ENCODE measurements around the gene KIF11.
"Not testable (repeated sequence)": the region's sequence is repeated elsewhere in the genome, so short reads cannot be mapped to it uniquely, and the experiment has no call there.

KIF11 gene

DNA sequence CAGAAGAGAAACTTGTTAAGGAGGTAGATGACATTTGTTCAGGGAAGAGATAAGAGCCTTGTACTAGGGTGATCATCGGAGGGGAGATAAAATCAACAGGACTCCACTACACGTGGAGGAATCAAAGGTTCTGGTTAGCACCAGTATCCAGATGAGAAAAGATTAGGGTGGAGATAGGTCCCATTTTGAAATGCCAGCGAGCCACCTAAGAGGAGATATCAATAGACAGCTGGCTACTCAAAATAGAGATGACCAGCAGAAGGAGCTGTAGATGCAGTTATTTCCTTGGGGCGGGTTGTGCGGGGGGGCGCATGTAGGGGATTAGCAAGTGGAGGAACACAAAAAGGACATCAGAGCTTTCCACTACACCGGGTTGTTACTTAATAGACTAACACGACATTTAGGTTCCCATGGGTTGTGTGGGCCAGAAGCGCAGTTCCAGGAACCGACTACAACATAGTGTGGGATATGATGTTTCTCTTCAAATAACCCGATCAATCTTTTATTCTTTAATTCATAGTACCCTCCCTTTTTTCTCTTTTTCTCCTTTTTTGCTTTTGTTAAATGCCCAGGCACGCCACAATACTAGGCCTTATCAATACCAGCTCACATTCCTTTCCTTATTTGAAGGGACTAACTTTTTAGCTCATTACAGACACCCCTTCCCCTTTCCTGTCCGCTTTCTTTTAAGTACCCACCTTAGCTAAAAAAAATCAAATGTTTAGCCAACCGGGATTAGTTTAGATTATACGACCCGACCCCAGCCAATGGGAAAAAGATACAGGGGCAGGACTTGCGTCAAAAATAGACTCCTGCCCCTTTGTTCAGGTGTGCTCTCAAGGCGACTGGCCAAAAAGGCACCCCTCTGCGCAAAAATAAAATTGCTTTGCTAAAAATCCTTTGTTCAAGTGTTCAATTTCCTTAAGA is 2.0 kb upstream of the KIF11 start:
- DNase-seq (ENCODE audit: low read depth, low spot score) = no peak

GRCh38 chr10:92591550-92592022 is 1.3 kb upstream of the KIF11 start:
- DNase-seq (ENCODE audit: low read depth, low spot score) = peak; percentile 77

GRCh38 chr10:92593619-92594588 is 974 bp downstream of the KIF11 start:
- no peak for DNase-seq (ENCODE audit: low read depth, low spot score)

DNA sequence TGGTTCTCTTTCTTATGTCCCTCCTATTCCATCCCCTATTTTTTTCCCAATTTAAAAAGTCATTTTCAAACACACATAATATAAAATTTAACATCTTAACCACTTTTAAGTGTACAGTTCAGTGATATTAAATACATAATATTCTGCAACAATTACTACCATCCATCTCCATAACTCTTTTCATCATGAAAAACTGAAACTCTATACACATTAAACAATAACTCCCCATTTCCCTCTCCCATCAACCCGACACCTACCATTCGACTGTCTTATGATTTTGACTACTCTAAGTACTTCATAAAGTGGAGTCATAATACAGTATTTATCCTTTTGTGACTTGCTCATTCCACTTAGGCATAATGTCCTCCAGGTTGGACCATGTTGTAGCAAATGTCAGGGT is 2.6 kb downstream of the KIF11 start:
- DNase-seq (ENCODE audit: low read depth, low spot score) = no peak

DNA sequence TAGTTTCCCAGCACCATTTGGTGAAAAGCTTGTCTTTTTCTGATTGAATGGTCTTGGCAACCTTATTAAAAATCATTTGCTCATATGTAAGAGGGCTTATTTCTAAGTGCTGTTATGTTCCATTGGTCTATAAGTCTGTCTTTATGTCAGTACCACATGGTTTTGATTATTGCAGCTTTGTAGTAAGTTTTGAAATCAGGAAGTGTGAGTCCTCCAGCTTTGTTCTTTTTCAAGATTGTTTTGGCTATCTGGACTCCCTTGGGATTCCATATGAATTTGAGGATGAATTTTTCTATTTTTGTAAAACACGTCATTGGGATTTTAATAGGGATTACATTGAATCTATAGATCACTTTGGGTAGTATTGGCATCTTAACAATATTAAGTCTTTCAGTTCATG is 5.4 kb downstream of the KIF11 start:
- DNase-seq (ENCODE audit: low read depth, low spot score) = no peak

DNA sequence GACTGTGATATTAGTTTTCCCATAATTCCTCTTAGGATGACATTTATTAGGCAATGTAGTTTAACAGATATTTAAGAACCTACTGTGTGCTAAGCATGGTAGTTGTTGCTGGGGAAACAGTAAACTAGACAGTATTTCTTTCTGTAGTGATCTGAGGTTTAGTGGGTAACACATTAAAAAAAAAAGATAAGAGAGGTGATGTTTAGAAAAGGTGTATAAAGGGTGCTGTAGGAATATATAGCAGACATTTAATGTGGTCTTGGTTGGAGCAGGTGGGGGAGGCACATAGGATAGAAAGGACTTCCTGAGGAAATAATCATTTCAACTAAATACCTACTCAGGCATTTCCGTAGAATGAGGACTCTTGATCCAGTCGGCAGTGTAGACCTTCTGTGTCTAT is 11.9 kb downstream of the KIF11 start:
- DNase-seq (ENCODE audit: low read depth, low spot score) = no peak

- DNase-seq (ENCODE audit: low read depth, low spot score) = no peak
Observed at GRCh38 chr10:92615515-92615914, 22.6 kb downstream of the KIF11 start.

DNA sequence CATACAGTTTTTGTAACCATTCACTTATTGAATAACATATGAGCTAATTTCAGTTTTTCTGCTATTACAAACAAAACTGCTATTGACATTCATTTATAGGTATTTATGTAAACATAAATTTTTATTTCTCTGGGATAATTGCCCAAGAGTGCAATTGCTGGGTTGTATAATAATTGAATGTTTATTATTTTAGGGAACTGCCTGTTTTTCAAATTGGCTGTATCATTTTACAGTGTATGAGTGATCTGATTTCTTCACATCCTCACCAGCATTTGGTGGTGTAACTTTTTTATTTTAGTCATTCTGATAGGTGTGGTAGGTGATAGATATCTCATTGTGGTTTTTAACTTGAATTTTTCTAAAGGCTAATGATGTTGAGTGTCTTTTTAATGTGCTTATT is 26.4 kb downstream of the KIF11 start:
- no peak for DNase-seq (ENCODE audit: low read depth, low spot score)

GRCh38 chr10:92627845-92628480 is 35.0 kb downstream of the KIF11 start:
- no peak for DNase-seq (ENCODE audit: low read depth, low spot score)

DNA sequence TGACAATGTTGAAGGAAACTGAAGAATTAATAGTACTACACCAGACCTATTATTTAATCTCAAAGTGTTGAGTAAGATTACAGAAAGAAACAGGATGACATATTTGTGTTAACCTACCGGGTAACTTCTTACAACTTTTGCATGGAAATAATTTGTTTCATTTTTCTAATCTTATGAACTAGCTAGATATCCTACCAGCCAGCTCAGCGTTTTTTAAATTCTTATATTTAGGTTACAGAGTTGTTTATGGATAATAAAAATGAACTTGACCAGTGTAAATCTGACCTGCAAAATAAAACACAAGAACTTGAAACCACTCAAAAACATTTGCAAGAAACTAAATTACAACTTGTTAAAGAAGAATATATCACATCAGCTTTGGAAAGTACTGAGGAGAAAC is 37.0 kb downstream of the KIF11 start:
- no peak for DNase-seq (ENCODE audit: low read depth, low spot score)

DNA sequence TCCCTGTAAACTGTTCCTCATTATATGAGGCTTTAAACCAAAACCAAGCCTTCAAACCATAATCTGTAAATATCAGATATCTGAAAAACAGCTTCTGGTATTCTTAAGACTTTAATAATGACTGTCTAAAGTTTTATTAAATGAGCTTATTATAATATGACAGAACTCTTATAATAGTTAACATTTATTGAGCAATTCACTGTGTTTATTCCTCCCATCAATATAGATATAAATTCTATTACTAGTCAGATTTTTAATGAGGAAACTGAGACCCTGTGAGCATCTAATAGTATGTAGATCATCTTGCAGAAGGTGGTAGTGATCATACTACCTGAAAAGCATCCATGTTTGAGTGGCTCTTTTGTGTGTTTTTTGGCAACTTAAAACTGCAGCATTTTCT is 45.1 kb downstream of the KIF11 start:
- DNase-seq (ENCODE audit: low read depth, low spot score) = no peak

DNA sequence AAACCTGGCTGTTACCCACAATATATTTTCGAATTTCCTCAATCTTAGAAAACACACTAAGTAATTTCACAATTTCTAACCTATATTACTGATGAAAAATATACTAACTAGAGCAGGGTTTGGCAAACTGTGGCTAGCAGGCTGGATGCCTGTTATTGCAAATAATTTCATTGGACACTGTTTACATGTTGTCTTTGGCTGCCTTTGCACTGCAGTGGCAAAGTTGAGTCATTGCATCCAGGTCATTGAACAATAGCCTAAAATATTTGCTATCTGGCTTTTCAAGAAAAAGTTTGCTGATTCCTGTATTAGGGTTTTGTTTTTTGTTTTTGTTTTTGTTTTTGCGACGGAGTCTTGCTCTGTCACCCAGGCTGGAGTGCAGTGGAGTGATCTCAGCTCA is 47.2 kb downstream of the KIF11 start:
- peak; percentile 29 for DNase-seq (ENCODE audit: low read depth, low spot score)

- DNase-seq (ENCODE audit: low read depth, low spot score) = no peak
Observed at GRCh38 chr10:92641492-92641891, 48.6 kb downstream of the KIF11 start.

DNA sequence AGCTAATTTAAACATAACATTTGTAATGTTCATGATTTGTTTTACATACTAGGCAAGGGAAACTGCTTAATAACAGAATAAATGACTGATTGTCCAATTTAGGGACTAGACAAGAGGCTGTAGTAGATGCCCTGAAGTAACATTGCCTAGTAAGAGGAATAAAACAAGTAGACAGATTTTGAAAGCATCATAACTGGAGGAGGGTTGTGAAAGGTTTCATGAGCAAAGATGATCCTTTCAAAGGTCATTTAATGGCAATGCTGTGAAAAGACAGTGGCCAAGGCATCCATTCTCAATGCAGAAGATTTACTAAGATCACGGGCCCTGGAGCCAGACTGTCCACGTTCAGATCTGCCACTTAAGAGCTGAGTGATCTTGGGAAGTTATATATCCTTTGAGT is 52.0 kb downstream of the KIF11 start:
- no peak for DNase-seq (ENCODE audit: low read depth, low spot score)

DNA sequence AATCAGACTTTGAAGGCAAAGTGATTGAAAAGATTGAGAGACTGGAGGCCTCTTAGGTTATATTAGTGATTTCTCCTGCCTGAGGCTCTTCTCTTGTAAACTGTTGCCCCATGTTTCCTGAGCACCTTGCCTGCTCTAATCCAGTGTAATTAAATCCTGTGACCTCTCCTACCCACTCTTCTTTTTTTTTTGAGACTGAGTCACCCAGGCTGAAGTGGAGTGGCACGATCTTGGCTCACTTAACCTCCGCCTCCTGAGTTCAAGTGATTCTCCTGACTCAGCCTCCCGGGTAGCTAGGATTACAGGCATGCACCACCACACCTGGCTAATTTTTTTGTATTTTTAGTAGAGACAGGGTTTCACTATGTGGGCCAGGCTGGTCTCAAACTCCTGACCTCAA is 57.9 kb downstream of the KIF11 start:
- DNase-seq (ENCODE audit: low read depth, low spot score) = not testable (repeated sequence)

GRCh38 chr10:92655426-92655825 is 62.5 kb downstream of the KIF11 start:
- no peak for DNase-seq (ENCODE audit: low read depth, low spot score)

GRCh38 chr10:92656266-92656961 is 63.5 kb downstream of the KIF11 start:
- DNase-seq (ENCODE audit: low read depth, low spot score) = no peak

DNA sequence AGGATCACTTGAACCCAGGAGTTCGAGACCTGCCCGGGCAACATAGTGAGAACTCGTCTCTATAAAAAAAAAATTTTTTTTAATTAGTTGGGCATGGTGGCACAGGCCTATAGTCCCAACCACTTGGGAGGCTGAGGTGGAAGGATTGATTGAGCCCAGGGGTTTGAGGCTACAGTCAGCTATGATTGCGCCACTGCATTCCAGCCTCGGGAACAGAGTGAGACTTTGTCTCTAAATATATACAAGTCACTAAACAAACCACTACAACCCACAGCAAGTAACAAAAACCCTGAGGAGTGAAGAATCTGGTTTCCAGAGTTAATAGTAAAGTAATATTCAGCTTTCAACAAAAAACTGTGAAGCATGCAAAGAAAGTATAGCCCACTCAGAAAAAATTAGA is 64.1 kb downstream of the KIF11 start:
- no peak for DNase-seq (ENCODE audit: low read depth, low spot score)

GRCh38 chr10:92662848-92663247 is 69.9 kb downstream of the KIF11 start:
- DNase-seq (ENCODE audit: low read depth, low spot score) = no peak

GRCh38 chr10:92664322-92664721 is 71.4 kb downstream of the KIF11 start:
- no peak for DNase-seq (ENCODE audit: low read depth, low spot score)

DNA sequence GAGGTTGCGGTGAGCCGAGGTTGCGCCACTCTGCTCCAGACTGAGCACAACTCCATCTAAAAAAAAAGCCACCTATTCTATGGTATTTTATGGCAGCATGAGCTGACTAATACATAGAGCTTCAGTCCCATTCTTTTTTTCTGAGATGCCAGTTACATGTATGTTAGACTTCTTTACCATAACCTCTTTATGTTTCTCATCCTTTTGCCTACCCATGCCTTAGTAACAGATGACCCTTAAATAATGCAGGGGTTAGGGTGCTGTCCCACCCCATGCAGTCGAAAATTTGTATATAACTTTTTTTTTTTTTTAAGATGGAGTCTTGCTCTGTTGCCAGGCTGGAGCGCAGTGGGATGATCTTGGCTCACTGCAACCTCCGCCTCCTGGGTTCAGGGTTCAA is 74.1 kb downstream of the KIF11 start:
- DNase-seq (ENCODE audit: low read depth, low spot score) = no peak

All from smooth muscle cell of the brain vasculature (primary cell).